Trophoblast cell (in vitro differentiated cells and primary cell): Measurements from ENCODE around the gene PPM1H.

Experiments used
- DNase-seq, 2 donors: peaks; one replicate each; pipeline ENCODE4 v3.0.0-alpha.2; 2016
- H2AFZ ChIP-seq: 2 replicates; pipeline ENCODE4 v1.6.1; 2013; ENCODE audit warnings: low read length, moderate library complexity, mild to moderate bottlenecking; ENCODE audit not compliant: insufficient read depth, poor library complexity
- H2AK5ac ChIP-seq: 2 replicates; pipeline ENCODE4 v1.6.1; 2013; ENCODE audit warnings: mild to moderate bottlenecking, low read length
- H2BK120ac ChIP-seq: 2 replicates; pipeline ENCODE4 v1.6.1; 2013; ENCODE audit warnings: low read length, mild to moderate bottlenecking, moderate library complexity; ENCODE audit not compliant: insufficient read depth, poor library complexity
- H2BK12ac ChIP-seq: 2 replicates; pipeline ENCODE4 v1.6.1; 2013; ENCODE audit warnings: mild to moderate bottlenecking, low read length, moderate library complexity
- H2BK5ac ChIP-seq: 2 replicates; pipeline ENCODE4 v1.6.1; 2013; ENCODE audit warnings: low read length, low read depth, moderate library complexity, mild to moderate bottlenecking; ENCODE audit not compliant: poor library complexity
- H3K14ac ChIP-seq: 2 replicates; pipeline ENCODE4 v1.6.1; 2013; ENCODE audit warnings: mild to moderate bottlenecking, low read length
- H3K18ac ChIP-seq: 2 replicates; pipeline ENCODE4 v1.6.1; 2013; ENCODE audit warnings: mild to moderate bottlenecking, low read length
- H3K23ac ChIP-seq: 2 replicates; pipeline ENCODE4 v1.6.1; 2013; ENCODE audit warnings: low read length
- H3K27ac ChIP-seq: 2 replicates; pipeline ENCODE4 v1.5.1; 2013; ENCODE audit warnings: low read depth, mild to moderate bottlenecking, inconsistent platforms, low read length, moderate library complexity
- H3K27me3 ChIP-seq: 2 replicates; pipeline ENCODE4 v1.6.1; 2013; ENCODE audit warnings: inconsistent platforms, mild to moderate bottlenecking, low read length, moderate library complexity; ENCODE audit not compliant: insufficient read depth
- H3K36me3 ChIP-seq, 2 experiments: 1 replicate in 1 of 2; 2 replicates in 1 of 2; pipeline ENCODE4 v1.6.1; 2013; ENCODE audit warnings: low read length in 2 of 2, mild to moderate bottlenecking in 2 of 2, moderate library complexity in 1 of 2; ENCODE audit not compliant: insufficient read depth in 2 of 2, control insufficient read depth in 1 of 2
- H3K4ac ChIP-seq: 2 replicates; pipeline ENCODE4 v1.6.1; 2013; ENCODE audit warnings: low read depth, mild to moderate bottlenecking, low read length, moderate library complexity
- H3K4me1 ChIP-seq, 2 experiments: 1 replicate in 1 of 2; 2 replicates in 1 of 2; pipeline ENCODE4 v1.6.1; 2013; ENCODE audit warnings: low read length in 2 of 2, mild to moderate bottlenecking in 2 of 2, moderate library complexity in 1 of 2; ENCODE audit not compliant: insufficient read depth in 2 of 2, control insufficient read depth in 1 of 2
- H3K4me2 ChIP-seq: 2 replicates; pipeline ENCODE4 v1.6.1; 2013; ENCODE audit warnings: inconsistent platforms, mild to moderate bottlenecking, low read length, moderate library complexity
- H3K4me3 ChIP-seq: 2 replicates; pipeline ENCODE4 v1.5.1; 2013; ENCODE audit warnings: mild to moderate bottlenecking, low read depth, low read length, inconsistent platforms
- H3K79me1 ChIP-seq: one replicate; pipeline ENCODE4 v1.6.1; 2013; ENCODE audit warnings: low read length
- H3K79me2 ChIP-seq: 2 replicates; pipeline ENCODE4 v1.6.1; 2013; ENCODE audit warnings: low read length, mild to moderate bottlenecking; ENCODE audit not compliant: control insufficient read depth, insufficient read depth, poor library complexity
- H3K9ac ChIP-seq: 2 replicates; pipeline ENCODE4 v1.6.1; 2013; ENCODE audit warnings: mild to moderate bottlenecking, low read length
- H3K9me3 ChIP-seq: 2 replicates; pipeline ENCODE4 v1.6.1; 2013; ENCODE audit warnings: low read depth, mild to moderate bottlenecking, control low read depth, inconsistent platforms, low read length; ENCODE audit not compliant: insufficient read depth
- H4K12ac ChIP-seq: 2 replicates; pipeline ENCODE4 v1.6.1; 2013; ENCODE audit warnings: low read depth, mild to moderate bottlenecking, low read length, moderate library complexity
- H4K8ac ChIP-seq: 2 replicates; pipeline ENCODE4 v1.6.1; 2013; ENCODE audit warnings: low read depth, mild to moderate bottlenecking, low read length, moderate library complexity
- H4K91ac ChIP-seq: one replicate; pipeline ENCODE4 v1.6.1; 2013; ENCODE audit warnings: low read depth, mild to moderate bottlenecking, low read length, moderate library complexity
- WGBS: extraction: QIAGEN DNeasy Blood & Tissue Kit; methylation state at CpG from one replicate; pipeline ENCODE4 v1.1.7; 2013; ENCODE audit warnings: missing lambda C conversion rate; ENCODE audit not compliant: insufficient read length, insufficient coverage; ENCODE audit errors: extremely low coverage; 5-methylcytosine and 5-hydroxymethylcytosine counted together

Gene PPM1H

GRCh38 chr12:62692884-62693283 is 242.1 kb downstream of the PPM1H start:
- no peaks in the 10 kb centered on the region for H3K9me3 ChIP-seq
- no peak overlapping the region for H4K8ac ChIP-seq
- no CpG with 5 or more reads among the region's 7 CpGs for WGBS
- peak; percentile 9 to 62 for DNase-seq
- no peaks in the 10 kb centered on the region for H3K27me3 ChIP-seq
- no peak overlapping the region for H3K9ac ChIP-seq
- H2BK5ac ChIP-seq, result no peak overlapping the region
- H3K79me2 ChIP-seq, result no peaks in the 10 kb centered on the region
- no peak overlapping the region for H3K27ac ChIP-seq
- H4K12ac ChIP-seq, result no peak overlapping the region
- peaks cover 0 to 2% of the 10 kb centered on the region in 2 experiments for H3K36me3 ChIP-seq
- no peak overlapping the region for H3K18ac ChIP-seq
- no peak overlapping the region for H3K14ac ChIP-seq
- no peak overlapping the region for H2AFZ ChIP-seq
- no peaks in the 10 kb centered on the region for H3K79me1 ChIP-seq
- H3K4me2 ChIP-seq, result no peak overlapping the region
- H3K4ac ChIP-seq, result no peak overlapping the region
- no peak overlapping the region for H2BK120ac ChIP-seq
- H3K4me1 ChIP-seq, result peaks cover 0 to 2% of the 10 kb centered on the region in 2 experiments
- H3K4me3 ChIP-seq, result no peak overlapping the region
- no peak overlapping the region for H2AK5ac ChIP-seq
- no peak overlapping the region for H4K91ac ChIP-seq
- no peak overlapping the region for H3K23ac ChIP-seq
- no peak overlapping the region for H2BK12ac ChIP-seq

GRCh38 chr12:62691309-62691708 is 243.6 kb downstream of the PPM1H start:
- Histone ChIP-seq H3K4me2 (no peak overlapping the region), H3K9ac (no peak overlapping the region), H3K79me2 (no peaks in the 10 kb centered on the region), H3K36me3 (peaks cover 0 to 2% of the 10 kb centered on the region in 2 experiments), H2BK12ac (no peak overlapping the region), H2AFZ (no peak overlapping the region), H4K91ac (no peak overlapping the region), H3K27me3 (no peaks in the 10 kb centered on the region), H3K4me3 (no peak overlapping the region), H2AK5ac (no peak overlapping the region), H3K14ac (no peak overlapping the region), H4K12ac (no peak overlapping the region), H3K18ac (no peak overlapping the region), H4K8ac (no peak overlapping the region), H2BK120ac (no peak overlapping the region), H3K4me1 (peaks cover 0 to 2% of the 10 kb centered on the region in 2 experiments), H3K23ac (no peak overlapping the region), H3K9me3 (no peaks in the 10 kb centered on the region), H2BK5ac (no peak overlapping the region), H3K79me1 (no peaks in the 10 kb centered on the region), H3K27ac (no peak overlapping the region), H3K4ac (no peak overlapping the region)
- no peak for DNase-seq
- no CpG with 5 or more reads among the region's 3 CpGs for WGBS

- H3K27me3 ChIP-seq, result no peaks in the 10 kb centered on the region
- peaks cover 0 to 2% of the 10 kb centered on the region in 2 experiments for H3K36me3 ChIP-seq
- no peak overlapping the region for H3K4ac ChIP-seq
- H3K4me1 ChIP-seq, result peaks cover 2% of the 10 kb centered on the region in 2 experiments
- DNase-seq, result no peak
- H3K27ac ChIP-seq, result no peak overlapping the region
- H2AK5ac ChIP-seq, result no peak overlapping the region
- no peaks in the 10 kb centered on the region for H3K79me2 ChIP-seq
- no peak overlapping the region for H4K8ac ChIP-seq
- H3K79me1 ChIP-seq, result no peaks in the 10 kb centered on the region
- H3K14ac ChIP-seq, result no peak overlapping the region
- no peak overlapping the region for H3K18ac ChIP-seq
- H4K91ac ChIP-seq, result no peak overlapping the region
- H2BK12ac ChIP-seq, result no peak overlapping the region
- H3K4me2 ChIP-seq, result no peak overlapping the region
- H3K9me3 ChIP-seq, result no peaks in the 10 kb centered on the region
- no peak overlapping the region for H3K4me3 ChIP-seq
- no CpG with 5 or more reads among the region's 6 CpGs for WGBS
- no peak overlapping the region for H4K12ac ChIP-seq
- H3K23ac ChIP-seq, result no peak overlapping the region
- H3K9ac ChIP-seq, result no peak overlapping the region
- no peak overlapping the region for H2BK5ac ChIP-seq
- H2BK120ac ChIP-seq, result no peak overlapping the region
- no peak overlapping the region for H2AFZ ChIP-seq
Observed at GRCh38 chr12:62689042-62689839, 245.7 kb downstream of the PPM1H start.

- H3K36me3 ChIP-seq, result peaks cover 0 to 1% of the 10 kb centered on the region in 2 experiments
- no peak overlapping the region for H2AK5ac ChIP-seq
- no peaks in the 10 kb centered on the region for H3K79me1 ChIP-seq
- H3K18ac ChIP-seq, result no peak overlapping the region
- H3K14ac ChIP-seq, result no peak overlapping the region
- no peak overlapping the region for H3K4ac ChIP-seq
- no peak overlapping the region for H2BK5ac ChIP-seq
- no peak overlapping the region for H2BK120ac ChIP-seq
- H3K4me3 ChIP-seq, result no peak overlapping the region
- H2AFZ ChIP-seq, result no peak overlapping the region
- H4K12ac ChIP-seq, result no peak overlapping the region
- H3K4me1 ChIP-seq, result peaks cover 2% of the 10 kb centered on the region in 2 experiments
- H3K23ac ChIP-seq, result no peak overlapping the region
- no peak for DNase-seq
- no peaks in the 10 kb centered on the region for H3K9me3 ChIP-seq
- no peak overlapping the region for H4K91ac ChIP-seq
- no peak overlapping the region for H4K8ac ChIP-seq
- no peak overlapping the region for H2BK12ac ChIP-seq
- H3K79me2 ChIP-seq, result no peaks in the 10 kb centered on the region
- H3K9ac ChIP-seq, result no peak overlapping the region
- no peaks in the 10 kb centered on the region for H3K27me3 ChIP-seq
- no CpG with 5 or more reads among the region's 3 CpGs for WGBS
- no peak overlapping the region for H3K27ac ChIP-seq
- no peak overlapping the region for H3K4me2 ChIP-seq
Observed at GRCh38 chr12:62686938-62687337, 248.0 kb downstream of the PPM1H start.
